ENCODE measurements around the gene POP7. TPM values are rescaled to one million over a fixed set of nuclear protein-coding genes. Genes with fewer than 3 reads are reported as not detected.
"Not testable (repeated sequence)": the region's sequence is repeated elsewhere in the genome, so short reads cannot be mapped to it uniquely, and the experiment has no call there.

The POP7 gene
- total RNA-seq, 4 donors from 2014 or later, result 15.8 to 44.8 (median 21.0) TPM

DNA sequence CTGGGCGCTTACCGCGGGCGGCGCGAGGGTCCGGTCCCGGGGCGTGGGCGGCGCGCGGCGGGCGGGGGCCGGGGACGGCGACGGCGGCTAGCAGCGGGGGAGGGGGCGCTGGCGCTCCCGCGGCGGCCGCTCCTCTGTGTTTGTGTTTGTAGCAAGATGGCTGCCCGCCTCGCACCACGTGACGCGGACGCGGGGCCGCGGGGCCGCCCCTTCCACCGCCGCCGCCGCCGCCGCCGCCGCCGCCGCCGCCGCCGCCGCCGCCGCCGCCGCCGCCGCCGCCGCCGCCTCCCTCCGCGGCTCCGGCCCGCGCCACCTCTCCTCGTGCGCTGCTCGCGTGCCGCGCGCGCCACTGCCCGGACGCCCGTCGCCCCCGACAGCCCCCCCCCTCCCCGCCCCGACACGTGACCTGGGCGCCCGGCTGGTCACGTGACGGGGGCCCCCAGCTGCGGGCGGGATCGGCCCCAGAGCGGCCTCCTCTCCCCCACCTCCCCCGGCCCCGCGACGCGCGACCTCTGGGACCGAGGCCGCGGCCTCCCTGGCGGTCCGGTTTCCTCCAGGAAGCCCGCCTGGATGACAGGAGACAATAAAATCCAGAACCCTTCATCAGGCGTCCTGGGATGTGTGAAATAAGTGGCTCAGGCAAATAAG, 11.7 kb upstream of the POP7 start, which contains the start of gene GIGYF1:
Gene GIGYF1, minus strand, starts transcription at position 153 of the 648 bp plus-strand sequence. CDS start 6,012 bp downstream, outside the sequence.
- DNase-seq, result peak; percentile 74 to 78
- intact Hi-C loops (cut with DNase I), result no loop called here
- H3K4me1 ChIP-seq, result peaks cover 29 to 41% of the 10 kb centered on the region in 2 donors
- no peaks in the 10 kb centered on the region for H3K36me3 ChIP-seq
- H3K4me3 ChIP-seq (replicated peaks in 1 of 3), result peak within 1 kb of the TSS; percentile 75 to 89 (median 89)
- WGBS, 2 donors, result 2% methylated on average over 4 to 9 of the region's 102 CpGs
- H3K27ac ChIP-seq, result peak within 1 kb of the TSS; percentile 66 to 83 (median 78)
- no peaks in the 10 kb centered on the region for H3K9me3 ChIP-seq
- TF ChIP-seq, protein P1, sequence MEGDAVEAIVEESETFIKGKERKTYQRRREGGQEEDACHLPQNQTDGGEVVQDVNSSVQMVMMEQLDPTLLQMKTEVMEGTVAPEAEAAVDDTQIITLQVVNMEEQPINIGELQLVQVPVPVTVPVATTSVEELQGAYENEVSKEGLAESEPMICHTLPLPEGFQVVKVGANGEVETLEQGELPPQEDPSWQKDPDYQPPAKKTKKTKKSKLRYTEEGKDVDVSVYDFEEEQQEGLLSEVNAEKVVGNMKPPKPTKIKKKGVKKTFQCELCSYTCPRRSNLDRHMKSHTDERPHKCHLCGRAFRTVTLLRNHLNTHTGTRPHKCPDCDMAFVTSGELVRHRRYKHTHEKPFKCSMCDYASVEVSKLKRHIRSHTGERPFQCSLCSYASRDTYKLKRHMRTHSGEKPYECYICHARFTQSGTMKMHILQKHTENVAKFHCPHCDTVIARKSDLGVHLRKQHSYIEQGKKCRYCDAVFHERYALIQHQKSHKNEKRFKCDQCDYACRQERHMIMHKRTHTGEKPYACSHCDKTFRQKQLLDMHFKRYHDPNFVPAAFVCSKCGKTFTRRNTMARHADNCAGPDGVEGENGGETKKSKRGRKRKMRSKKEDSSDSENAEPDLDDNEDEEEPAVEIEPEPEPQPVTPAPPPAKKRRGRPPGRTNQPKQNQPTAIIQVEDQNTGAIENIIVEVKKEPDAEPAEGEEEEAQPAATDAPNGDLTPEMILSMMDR (IDR thresholded peaks at IDR 0.05), result no peak
- TF ChIP-seq POLR2A (IDR thresholded peaks at IDR 0.05), result peak in 1 of 2 donors; percentile 31
- no peaks in the 10 kb centered on the region for H3K27me3 ChIP-seq

DNA sequence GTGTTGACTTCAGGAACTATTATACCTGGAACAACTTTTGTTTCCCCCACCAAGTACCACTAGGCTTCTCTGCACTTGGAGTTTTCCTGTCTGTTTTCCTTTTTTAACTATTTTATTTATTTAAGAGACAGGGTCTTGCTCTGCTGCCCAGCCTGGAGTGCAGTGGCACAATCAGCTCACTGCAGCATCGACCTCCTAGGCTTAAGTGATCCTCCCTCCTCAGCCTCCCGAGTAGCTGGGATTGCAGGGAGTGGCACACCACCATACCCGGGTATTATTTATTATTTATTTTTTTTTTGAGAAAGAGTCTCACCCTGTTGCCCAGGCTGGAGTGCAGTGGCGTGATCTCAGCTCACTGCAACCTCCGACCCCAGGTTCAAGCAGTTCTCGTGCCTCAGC, 9.8 kb upstream of the POP7 start:
- no peak overlapping the region for H3K4me3 ChIP-seq (replicated peaks in 1 of 3)
- TF ChIP-seq, protein P1 (IDR thresholded peaks at IDR 0.05), result no peak
- no peak for TF ChIP-seq POLR2A (IDR thresholded peaks at IDR 0.05)
- H3K36me3 ChIP-seq, result no peaks in the 10 kb centered on the region
- no peak overlapping the region for H3K27ac ChIP-seq
- intact Hi-C loops (cut with DNase I), result no loop called here
- H3K4me1 ChIP-seq, result peaks cover 22 to 24% of the 10 kb centered on the region in 2 donors
- no peaks in the 10 kb centered on the region for H3K9me3 ChIP-seq
- no peaks in the 10 kb centered on the region for H3K27me3 ChIP-seq
- 75 to 86% methylated on average over 6 of the region's 6 CpGs for WGBS, 2 donors
- DNase-seq, result no peak

DNA sequence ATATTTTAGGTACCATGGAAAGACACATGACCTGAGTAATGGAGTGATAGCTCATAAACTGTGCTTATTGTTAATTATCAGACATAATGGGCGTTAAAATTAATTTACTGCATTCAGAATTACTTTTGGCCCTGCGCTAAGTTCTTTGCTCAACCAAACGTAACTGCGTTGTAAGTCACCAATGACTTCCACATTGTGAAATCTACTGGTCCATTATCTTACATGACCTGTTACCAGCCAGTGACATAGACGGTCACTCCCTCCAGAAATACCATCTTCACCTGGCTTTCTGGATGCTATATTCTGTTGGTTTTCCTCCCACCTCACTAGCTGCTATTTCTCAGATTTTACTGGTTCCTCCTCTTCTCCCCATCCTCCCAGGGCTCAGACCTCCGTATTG, 6.9 kb upstream of the POP7 start:
- intact Hi-C loops (cut with DNase I), result no loop called here
- no peaks in the 10 kb centered on the region for H3K27me3 ChIP-seq
- H3K9me3 ChIP-seq, result no peaks in the 10 kb centered on the region
- H3K36me3 ChIP-seq, result no peaks in the 10 kb centered on the region
- no peak overlapping the region for H3K27ac ChIP-seq
- no peak for DNase-seq
- H3K4me3 ChIP-seq (replicated peaks in 1 of 3), result no peak overlapping the region
- peaks cover 4 to 5% of the 10 kb centered on the region in 2 donors for H3K4me1 ChIP-seq
- TF ChIP-seq, protein P1 (IDR thresholded peaks at IDR 0.05), result no peak
- WGBS, 2 donors, result 84 to 85% methylated on average over 5 to 6 of the region's 6 CpGs

DNA sequence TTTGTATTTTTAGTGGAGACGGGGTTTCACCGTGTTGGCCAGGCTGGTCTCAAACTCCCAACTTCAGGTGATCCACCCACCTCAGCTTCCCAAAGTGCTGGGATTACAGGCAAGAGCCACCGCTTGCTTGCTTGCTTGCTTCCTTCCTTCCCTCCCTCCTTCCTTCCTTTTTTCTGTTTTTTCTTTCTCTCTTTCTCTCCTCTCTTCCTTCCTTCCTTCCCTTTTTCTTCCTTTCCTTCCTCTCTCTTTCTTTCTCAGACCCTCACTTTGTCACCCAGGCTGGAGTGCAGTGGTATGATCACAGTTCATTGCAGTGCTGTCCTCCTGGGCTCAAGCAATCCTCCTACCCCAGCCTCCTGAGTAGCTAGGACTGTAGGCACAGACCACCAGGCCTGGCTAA, 4.8 kb upstream of the POP7 start:
- intact Hi-C loops (cut with DNase I), result loop anchor here (10.0 kb wide), 1 partner anchor 154 kb away; the partner anchor contains the start of gene SLC12A9
- not testable (repeated sequence) for H3K27ac ChIP-seq; H3K36me3 ChIP-seq; H3K4me1 ChIP-seq; DNase-seq; H3K9me3 ChIP-seq; H3K27me3 ChIP-seq; H3K4me3 ChIP-seq (replicated peaks in 1 of 3)
- WGBS, 2 donors, result 61 to 65% methylated on average over 3 of the region's 3 CpGs

DNA sequence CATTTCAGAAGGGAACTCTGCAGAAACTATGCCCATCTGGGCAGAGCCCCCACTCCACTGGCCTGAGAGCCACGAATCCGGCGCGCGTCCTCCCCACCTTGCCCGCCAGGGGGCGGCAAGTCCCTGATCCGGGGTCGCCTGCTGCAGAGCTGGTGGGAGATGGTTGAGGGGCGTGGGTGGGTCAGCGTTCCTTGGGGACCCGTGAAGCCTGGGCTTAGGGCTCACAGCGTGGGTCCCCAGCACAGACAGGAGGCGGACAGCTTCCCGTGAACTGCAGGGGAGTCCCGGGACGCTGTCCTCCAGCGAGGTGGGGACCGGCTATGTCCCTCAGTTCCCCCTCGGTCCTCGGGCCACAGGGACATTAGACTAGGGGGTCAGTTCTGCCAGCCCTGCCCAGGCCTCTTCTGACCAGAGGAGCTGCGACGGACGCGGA, 585 bp upstream of the POP7 start:
- Histone ChIP-seq H3K27me3 (no peaks in the 10 kb centered on the region), H3K27ac (peak overlapping the region; percentile 55 to 93 (median 82)), H3K4me1 (peaks cover 14 to 16% of the 10 kb centered on the region in 2 donors), H3K36me3 (no peaks in the 10 kb centered on the region), H3K4me3 (replicated peaks in 1 of 3) (peak overlapping the region; percentile 86 to 92 (median 91)), H3K9me3 (no peaks in the 10 kb centered on the region)
- 0% methylated on average over 4 of the region's 25 CpGs; no CpG with 5 or more reads in 1 of the 2 donors for WGBS, 2 donors
- intact Hi-C loops (cut with DNase I), result loop anchor here (10.0 kb wide), 1 partner anchor 149 kb away; the partner anchor contains the start of gene SLC12A9
- DNase-seq, result peak; percentile 72 to 74
- TF ChIP-seq POLR2A (IDR thresholded peaks at IDR 0.05), result peak in 1 of 2 donors; percentile 10
- TF ChIP-seq, protein P1 (IDR thresholded peaks at IDR 0.05), result peak; percentile 75 to 90 (median 86)

Data from thyroid gland (tissue), 4 donors.